ENCODE data around the gene STK17A.
A peak's percentile ranks its signal among the peaks of the same experiment; 100 is the strongest.
"Not testable (repeated sequence)": the region's sequence is repeated elsewhere in the genome, so short reads cannot be mapped to it uniquely, and the experiment has no call there.

The STK17A gene

DNA sequence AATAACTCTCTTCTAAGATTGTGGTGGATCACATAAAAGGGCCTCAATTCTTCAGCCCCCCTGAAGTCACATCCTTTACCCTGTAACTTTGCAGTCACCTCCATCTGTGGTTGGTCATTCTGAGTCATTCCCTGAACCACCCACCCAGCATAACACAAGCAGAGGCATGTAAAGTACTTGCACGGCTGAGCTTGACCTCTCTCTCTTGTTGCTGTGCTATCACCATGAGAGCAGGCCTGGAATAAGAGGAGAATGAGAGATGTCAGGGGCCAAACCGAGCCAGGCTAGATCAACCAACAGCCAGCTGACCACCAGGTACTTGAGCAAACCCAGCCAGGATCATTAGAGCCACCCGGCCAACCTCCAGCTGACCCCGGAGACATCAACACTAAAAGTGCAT is 13.5 kb upstream of the STK17A start:
- DNase-seq, result no peak

DNA sequence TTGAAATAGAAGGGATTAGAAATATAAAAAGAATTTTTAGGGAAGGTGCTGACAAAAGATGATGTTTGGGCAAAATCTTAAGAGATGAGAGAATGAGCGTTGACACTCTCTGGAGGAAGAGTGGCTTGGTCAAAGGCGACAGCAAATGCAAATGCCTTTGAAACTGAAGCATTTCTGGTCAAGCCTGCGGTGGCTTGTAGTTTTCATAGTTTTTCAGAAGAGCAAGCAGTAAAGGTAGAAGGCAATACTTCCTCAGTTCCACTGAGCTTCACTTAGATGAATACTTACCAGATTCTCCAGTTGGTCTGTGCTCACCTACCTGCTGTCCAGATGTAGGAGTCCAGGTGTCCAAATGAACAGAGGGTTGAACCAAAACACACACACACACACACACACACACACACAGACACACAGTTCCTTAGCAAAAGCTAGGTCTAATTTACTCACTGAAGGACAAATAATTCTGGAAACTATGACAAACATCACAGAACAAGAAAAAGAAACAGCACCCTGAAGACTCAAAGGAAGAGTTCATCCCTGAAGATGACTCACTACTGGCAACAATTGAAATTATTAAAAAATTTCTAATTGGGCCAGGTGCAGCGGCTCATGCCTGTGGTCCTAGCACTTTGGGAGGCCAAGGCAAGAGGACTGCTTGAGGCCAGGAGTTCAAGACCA is 12.1 kb upstream of the STK17A start:
- no peak for DNase-seq

DNA sequence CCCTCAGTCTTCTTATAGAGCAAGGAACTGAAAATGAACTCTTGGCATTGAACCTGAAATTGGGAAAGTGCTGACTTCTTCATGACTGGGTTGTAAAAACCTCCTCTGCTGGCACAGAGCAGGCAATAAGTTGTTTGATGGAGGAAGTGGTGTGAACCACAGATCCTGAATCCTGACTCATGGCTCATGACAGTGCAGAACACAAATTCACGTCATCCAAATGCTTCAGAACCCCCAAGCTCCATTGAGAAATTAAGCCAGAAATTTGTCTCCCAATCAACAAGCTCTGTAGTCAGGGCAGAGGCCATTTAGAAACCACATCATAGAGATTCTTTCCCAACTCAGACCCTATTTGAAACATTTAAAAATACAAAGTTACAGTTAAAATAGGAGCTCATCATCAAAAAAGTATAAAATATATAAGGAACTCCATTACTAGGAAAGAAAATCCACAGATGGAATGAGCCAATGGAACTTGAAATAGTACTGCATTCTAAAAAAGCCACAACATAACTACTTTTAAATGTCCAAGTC is 10.3 kb upstream of the STK17A start:
- DNase-seq, result peak; percentile 25

DNA sequence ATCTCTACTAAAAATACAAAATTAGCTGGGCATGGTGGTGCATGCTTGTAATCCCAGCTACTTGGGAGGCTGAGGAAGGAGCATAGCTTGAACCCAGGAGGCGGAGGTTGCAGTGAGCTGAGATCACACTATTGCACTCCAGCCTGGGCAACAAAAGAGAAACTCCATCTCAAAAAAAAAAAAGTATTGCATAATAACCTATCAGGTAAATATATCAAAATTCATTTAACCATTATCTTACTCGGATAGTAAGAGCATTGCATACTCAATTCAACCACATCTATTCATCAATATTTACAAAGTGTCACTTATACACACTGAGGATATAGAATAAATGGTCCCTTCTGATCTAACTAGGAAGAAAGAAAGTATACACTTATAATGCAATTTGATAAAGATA is 9.1 kb upstream of the STK17A start:
- not testable (repeated sequence) for DNase-seq

- DNase-seq, result no peak
Observed at GRCh38 chr7:43575506-43575905, 7.4 kb upstream of the STK17A start.

DNA sequence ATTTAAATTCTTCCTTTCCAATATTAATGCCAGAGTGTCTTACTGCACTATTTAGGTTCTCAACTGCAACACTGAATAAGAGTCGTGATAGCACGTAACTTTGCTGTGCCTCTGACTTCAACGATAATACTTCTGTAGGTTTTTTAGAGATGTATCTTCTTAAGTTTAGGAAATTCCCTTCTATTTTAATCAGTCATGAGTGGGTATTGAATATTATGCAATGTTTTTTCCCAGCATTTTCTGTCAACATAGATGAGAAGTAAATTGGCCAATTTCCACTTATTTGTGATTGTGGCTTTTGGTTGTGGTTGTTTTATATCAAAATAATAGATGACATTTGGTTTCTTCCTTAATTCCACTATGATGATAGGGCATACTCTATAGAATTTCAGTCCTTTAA is 6.7 kb upstream of the STK17A start:
- no peak for DNase-seq

DNA sequence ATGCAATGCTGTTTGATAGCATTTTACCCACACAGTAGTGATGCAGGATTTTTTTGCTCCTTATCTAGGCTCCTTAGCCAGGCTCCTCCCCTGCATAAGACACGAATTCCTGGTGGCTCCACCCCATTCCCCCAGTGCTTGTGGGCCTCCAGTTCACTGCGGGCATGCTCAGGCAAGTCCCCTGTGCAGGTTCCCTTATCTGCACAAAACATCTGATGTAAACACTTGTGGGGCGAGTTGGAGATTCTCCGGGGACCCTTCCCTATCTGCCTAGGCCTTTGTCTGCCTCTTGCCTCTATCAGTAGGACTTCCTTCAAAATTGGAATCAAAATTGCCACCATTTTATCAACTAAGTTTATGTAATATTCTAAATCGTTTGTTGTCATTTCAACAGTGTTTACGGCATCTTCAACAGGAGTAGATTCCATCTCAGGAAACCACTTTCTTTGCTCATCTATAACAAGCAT is 5.4 kb upstream of the STK17A start:
- DNase-seq, result no peak

DNA sequence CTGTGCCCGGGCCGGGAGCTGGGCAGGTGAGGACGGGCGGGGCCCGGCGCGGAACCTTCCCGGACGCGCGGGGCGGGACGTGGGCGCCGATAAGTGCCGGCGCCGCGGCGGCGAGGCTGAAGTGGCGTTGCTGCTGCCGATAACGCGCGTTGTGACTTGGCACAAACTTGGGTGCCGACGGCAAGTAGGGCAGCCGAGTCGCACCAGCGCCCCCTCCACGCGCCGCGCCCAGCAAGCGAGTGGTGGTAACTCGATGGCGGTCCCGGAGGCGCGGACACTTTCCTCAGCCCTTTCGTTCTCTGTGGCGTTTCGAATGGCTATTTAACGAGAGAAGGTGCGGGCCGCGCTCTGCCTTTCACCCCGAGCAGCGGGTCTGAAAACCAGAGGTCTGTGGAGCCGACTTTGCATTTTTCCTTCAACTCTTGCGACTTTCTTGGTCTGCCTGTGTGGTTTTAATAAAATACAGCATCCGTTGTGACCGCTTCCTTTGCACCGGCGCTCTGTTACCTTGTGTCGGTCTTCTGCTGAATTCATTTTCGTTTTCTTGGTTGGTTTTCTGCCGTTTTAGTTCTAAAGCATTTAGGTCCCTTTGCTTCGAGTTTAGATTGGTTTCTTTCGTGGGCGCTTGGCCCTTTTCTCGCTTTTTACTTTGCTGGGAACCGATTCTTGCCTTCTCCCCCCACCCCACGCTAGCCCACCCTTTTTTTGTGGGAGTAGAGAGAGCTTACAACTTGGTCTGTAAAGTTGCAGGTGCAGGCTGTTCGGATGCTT is 701 bp downstream of the STK17A start:
- peak; percentile 77 for DNase-seq

DNA sequence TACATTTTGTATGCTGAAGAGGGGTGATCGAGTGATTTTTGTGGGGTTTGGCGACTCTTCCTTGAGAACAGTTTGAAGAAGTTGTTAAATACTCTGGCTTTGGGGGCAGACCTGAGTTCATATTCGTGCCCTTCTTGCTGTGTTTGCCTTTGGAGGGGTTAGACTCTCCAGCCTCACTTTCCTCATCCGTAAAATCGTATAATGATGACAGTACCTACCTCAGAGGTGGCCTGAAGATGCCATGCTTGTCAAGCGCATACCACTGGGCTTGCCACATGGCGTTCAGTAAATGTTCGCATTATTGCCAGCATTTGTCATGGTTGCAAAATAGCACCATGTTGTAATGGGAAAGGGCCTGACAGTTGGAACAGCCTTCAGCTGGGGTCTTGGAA is 1.3 kb downstream of the STK17A start:
- peak; percentile 56 for DNase-seq

GRCh38 chr7:43584733-43585132 is 1.8 kb downstream of the STK17A start:
- not testable (repeated sequence) for DNase-seq

GRCh38 chr7:43585562-43585961 is 2.7 kb downstream of the STK17A start:
- DNase-seq, result peak; percentile 54

GRCh38 chr7:43586251-43586900 is 3.5 kb downstream of the STK17A start:
- DNase-seq, result peak; percentile 71

GRCh38 chr7:43588477-43589132 is 5.7 kb downstream of the STK17A start:
- no peak for DNase-seq

- no peak for DNase-seq
Observed at GRCh38 chr7:43589133-43589478, 6.2 kb downstream of the STK17A start.

DNA sequence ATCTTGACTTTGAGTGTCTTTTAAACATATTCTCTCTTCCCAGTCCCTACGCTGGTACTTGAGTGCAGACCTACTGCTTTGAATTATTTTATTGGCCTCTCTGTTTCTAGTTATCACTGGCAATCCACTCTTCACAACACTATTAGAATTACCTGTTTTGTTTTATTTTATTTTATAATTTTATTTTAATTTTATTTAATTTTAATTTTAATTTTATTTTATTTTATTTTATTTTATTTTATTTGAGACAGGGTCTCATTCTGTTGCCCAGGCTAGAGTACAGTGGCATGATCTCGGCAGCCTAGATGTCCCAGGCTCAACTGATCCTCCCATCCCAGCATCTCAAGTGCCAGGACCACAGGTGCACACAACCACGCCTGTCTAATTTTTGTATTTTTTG is 6.8 kb downstream of the STK17A start:
- no peak for DNase-seq

DNA sequence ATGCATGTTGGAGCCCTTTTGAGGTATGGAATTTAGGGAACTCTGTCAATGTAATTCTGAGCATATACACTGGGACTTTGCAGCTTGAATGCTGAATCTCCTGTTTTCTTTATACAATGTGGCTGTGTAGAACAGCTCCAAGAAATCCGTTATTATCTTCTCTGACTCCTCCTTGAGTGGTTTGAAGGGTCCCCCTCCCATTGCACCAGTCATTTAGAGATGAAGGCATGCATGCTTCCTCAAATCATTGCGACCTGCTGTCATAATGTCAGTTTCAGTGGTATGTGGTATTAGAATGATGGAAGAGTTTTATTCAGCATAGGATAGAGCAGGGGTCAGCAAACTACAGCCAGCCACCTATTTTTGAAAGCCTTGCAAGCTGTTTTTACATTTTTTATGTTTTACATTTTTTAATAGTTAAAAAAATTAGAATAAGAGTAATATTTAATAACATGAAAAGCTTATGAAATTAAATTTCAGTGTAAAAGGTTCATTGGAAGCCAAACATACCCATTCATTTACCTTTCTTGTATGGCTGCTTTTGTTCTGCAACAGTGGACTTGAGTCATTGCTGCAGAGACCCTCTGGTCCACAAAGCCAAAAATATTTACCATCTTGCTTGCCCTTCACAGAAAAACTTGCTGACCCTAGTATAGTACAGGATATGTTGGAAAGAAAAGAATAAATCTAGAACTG is 8.1 kb downstream of the STK17A start:
- DNase-seq, result no peak

GRCh38 chr7:43591558-43592180 is 8.8 kb downstream of the STK17A start:
- DNase-seq, result no peak

DNA sequence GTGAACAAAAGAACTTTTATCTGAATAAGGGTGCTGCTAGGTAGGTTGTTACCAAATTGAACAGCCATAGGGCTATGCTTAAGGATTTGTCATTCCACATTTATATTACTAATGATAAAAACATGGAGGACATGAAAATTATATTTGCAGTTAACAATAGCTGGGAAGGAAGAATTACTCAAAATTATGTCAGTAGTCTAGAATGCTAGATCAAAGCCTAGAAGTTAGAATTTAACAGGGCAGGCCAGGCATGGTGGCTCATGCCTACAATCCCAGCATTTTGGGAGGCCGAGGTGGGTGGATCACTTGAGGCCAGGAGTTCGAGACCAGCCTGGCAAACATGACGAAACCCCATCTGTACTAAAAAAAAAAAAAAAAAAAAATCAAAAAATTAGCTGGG is 9.4 kb downstream of the STK17A start:
- no peak for DNase-seq

DNA sequence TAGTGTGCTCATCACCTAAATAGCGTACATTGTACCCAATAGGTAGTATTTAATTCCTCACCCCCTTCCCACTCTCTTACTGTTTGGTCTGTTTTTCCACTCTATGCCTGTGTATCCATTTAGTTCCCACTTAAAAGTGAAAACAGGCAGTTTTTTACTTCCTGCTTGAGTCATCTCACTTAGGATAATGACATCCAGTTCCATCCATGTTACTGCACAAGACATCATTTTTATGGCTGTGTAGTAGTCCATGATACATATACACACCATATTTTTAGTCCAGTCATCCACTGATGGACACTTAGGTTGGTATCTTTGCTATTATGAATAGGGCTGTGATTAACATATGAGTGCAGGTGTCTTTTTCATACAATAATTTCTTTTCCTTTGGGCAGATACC is 10.1 kb downstream of the STK17A start:
- DNase-seq, result no peak

DNA sequence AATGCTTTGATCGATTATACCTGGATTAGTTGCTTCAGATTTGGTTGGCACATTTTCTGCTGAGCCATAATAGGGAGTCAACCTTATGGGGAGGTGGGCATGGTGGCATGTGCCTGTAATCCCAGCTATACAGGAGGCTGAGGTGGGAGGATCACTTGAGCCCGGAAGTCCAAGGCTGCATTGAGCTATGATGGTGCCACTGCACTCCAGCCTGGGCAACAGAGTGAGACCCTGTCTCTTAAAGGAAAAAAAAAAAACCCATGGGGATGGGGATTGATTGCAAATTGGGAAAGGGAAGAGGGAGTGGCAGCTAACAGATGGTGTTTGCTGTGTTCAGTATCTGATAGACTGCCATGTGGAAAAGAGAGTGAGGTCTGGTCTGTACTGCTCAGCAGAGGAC is 11.1 kb downstream of the STK17A start:
- DNase-seq, result no peak

GRCh38 chr7:43596426-43596825 is 13.5 kb downstream of the STK17A start:
- not testable (repeated sequence) for DNase-seq

DNA sequence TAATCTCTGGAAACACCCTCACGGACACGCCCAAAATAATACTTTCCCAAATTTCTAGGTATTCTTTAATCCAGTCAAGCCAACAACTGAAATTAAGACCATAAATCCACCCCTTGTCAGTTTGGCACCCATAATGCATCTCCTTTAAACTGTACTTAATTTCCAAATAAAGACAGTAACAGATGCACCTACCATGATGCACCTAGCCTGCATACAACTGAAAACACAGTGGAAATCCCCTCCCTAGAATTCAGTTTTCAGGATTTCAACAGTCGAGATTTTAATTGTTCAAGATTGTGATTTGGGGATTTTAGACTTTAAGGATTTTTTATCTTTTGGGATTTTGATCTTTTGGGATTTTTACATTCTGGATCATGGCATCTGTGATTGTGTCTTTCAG is 17.1 kb downstream of the STK17A start:
- no peak for DNase-seq

All from CD4-positive, alpha-beta T cell treated with Interleukin-10 for 1 hour (primary cell).